Mesendoderm (in vitro differentiated cells): Measurements from ENCODE around the gene CCDC13.

Experiments
- DNase-seq: peaks from one replicate; pipeline ENCODE4 v3.0.0; 2013
- H2AK5ac ChIP-seq: 2 replicates; pipeline ENCODE4 v1.6.1; 2013; ENCODE audit warnings: low read length, inconsistent platforms
- H2BK120ac ChIP-seq: 2 replicates; pipeline ENCODE4 v1.6.1; 2013; ENCODE audit warnings: low read depth, mild to moderate bottlenecking, low read length, moderate library complexity, mixed read lengths
- H2BK15ac ChIP-seq: replicated peaks from 2 replicates; pipeline ENCODE4 v1.6.1; 2013; ENCODE audit warnings: low read depth, mild to moderate bottlenecking, moderate library complexity
- H2BK5ac ChIP-seq: 2 replicates; pipeline ENCODE4 v1.6.1; 2013; ENCODE audit warnings: low read length, inconsistent platforms
- H3K18ac ChIP-seq: 2 replicates; pipeline ENCODE4 v1.6.1; 2013; ENCODE audit warnings: mild to moderate bottlenecking, low read length, mixed read lengths
- H3K23ac ChIP-seq: one replicate; pipeline ENCODE4 v1.6.1; 2013; ENCODE audit warnings: low read length
- H3K27ac ChIP-seq: 2 replicates; pipeline ENCODE4 v1.5.1; 2013; ENCODE audit warnings: low read depth, mild to moderate bottlenecking, inconsistent platforms, low read length, moderate library complexity
- H3K27me3 ChIP-seq: 2 replicates; pipeline ENCODE4 v1.6.1; 2013; ENCODE audit warnings: low read length, control low read depth, mild to moderate bottlenecking, inconsistent platforms; ENCODE audit not compliant: insufficient read depth, poor library complexity
- H3K36me3 ChIP-seq: 2 replicates; pipeline ENCODE4 v1.6.1; 2013; ENCODE audit warnings: low read length, inconsistent platforms; ENCODE audit not compliant: control insufficient read depth, insufficient read depth
- H3K4ac ChIP-seq: one replicate; pipeline ENCODE4 v1.6.1; 2013; ENCODE audit warnings: low read depth, mild to moderate bottlenecking, low read length, moderate library complexity
- H3K4me1 ChIP-seq: 2 replicates; pipeline ENCODE4 v1.6.1; 2013; ENCODE audit warnings: low read depth, low read length, inconsistent platforms; ENCODE audit not compliant: control insufficient read depth
- H3K4me2 ChIP-seq: 2 replicates; pipeline ENCODE4 v1.6.1; 2013; ENCODE audit warnings: low read length
- H3K4me3 ChIP-seq: 2 replicates; pipeline ENCODE4 v1.5.1; 2013; ENCODE audit warnings: mild to moderate bottlenecking, low read length
- H3K56ac ChIP-seq: one replicate; pipeline ENCODE4 v1.6.1; 2013; ENCODE audit warnings: low read length
- H3K79me1 ChIP-seq: 2 replicates; pipeline ENCODE4 v1.6.1; 2013; ENCODE audit warnings: low read length, inconsistent platforms
- H3K79me2 ChIP-seq: 2 replicates; pipeline ENCODE4 v1.6.1; 2013; ENCODE audit warnings: mild to moderate bottlenecking, low read length; ENCODE audit not compliant: control insufficient read depth, insufficient read depth
- H3K9ac ChIP-seq: 2 replicates; pipeline ENCODE4 v1.6.1; 2013; ENCODE audit warnings: low read length, inconsistent platforms
- H4K5ac ChIP-seq: one replicate; pipeline ENCODE4 v1.6.1; 2013; ENCODE audit warnings: low read length
- H4K8ac ChIP-seq: one replicate; pipeline ENCODE4 v1.6.1; 2013; ENCODE audit warnings: low read depth, mild to moderate bottlenecking, control low read depth, low read length, moderate library complexity
- WGBS: extraction: QIAGEN DNeasy Blood & Tissue Kit; methylation state at CpG from one replicate; pipeline ENCODE4 v1.1.7; 2013; ENCODE audit warnings: low lambda C conversion rate, missing lambda C conversion rate; ENCODE audit not compliant: insufficient coverage; ENCODE audit errors: extremely low coverage; 5-methylcytosine and 5-hydroxymethylcytosine counted together

CCDC13 gene

GRCh38 chr3:42742259-42742658 lies 30.8 kb downstream of the CCDC13 start:
- Histone ChIP-seq H3K36me3 (no peaks in the 10 kb centered on the region), H2AK5ac (no peak overlapping the region), H3K4ac (no peak overlapping the region), H2BK120ac (no peak overlapping the region), H3K27me3 (no peaks in the 10 kb centered on the region), H3K4me1 (no peaks in the 10 kb centered on the region), H3K9ac (no peak overlapping the region), H4K8ac (no peak overlapping the region), H3K27ac (no peak overlapping the region), H3K4me3 (no peak overlapping the region), H3K23ac (no peak overlapping the region), H2BK15ac (no peak overlapping the region), H3K79me1 (no peaks in the 10 kb centered on the region), H3K4me2 (no peak overlapping the region), H3K18ac (no peak overlapping the region), H3K79me2 (no peaks in the 10 kb centered on the region), H2BK5ac (no peak overlapping the region), H4K5ac (no peak overlapping the region), H3K56ac (no peak overlapping the region)
- no peak for DNase-seq
- no CpG with 5 or more reads among the region's 4 CpGs for WGBS

GRCh38 chr3:42741796-42742195 lies 31.3 kb downstream of the CCDC13 start:
- Histone ChIP-seq H3K27ac (no peak overlapping the region), H3K79me2 (no peaks in the 10 kb centered on the region), H3K56ac (no peak overlapping the region), H4K5ac (no peak overlapping the region), H3K4me1 (no peaks in the 10 kb centered on the region), H2AK5ac (no peak overlapping the region), H2BK5ac (no peak overlapping the region), H4K8ac (no peak overlapping the region), H3K27me3 (no peaks in the 10 kb centered on the region), H3K18ac (no peak overlapping the region), H3K4me2 (no peak overlapping the region), H2BK15ac (no peak overlapping the region), H3K79me1 (no peaks in the 10 kb centered on the region), H3K4me3 (no peak overlapping the region), H2BK120ac (no peak overlapping the region), H3K4ac (no peak overlapping the region), H3K9ac (no peak overlapping the region), H3K23ac (no peak overlapping the region), H3K36me3 (no peaks in the 10 kb centered on the region)
- no CpG with 5 or more reads among the region's 3 CpGs for WGBS
- DNase-seq, result no peak

- H3K18ac ChIP-seq, result no peak overlapping the region
- peaks cover 4% of the 10 kb centered on the region for H3K4me1 ChIP-seq
- H3K4me2 ChIP-seq, result no peak overlapping the region
- no peak overlapping the region for H3K9ac ChIP-seq
- no peak overlapping the region for H4K5ac ChIP-seq
- H2BK15ac ChIP-seq, result no peak overlapping the region
- H3K27ac ChIP-seq, result no peak overlapping the region
- H3K36me3 ChIP-seq, result no peaks in the 10 kb centered on the region
- DNase-seq, result no peak
- no peak overlapping the region for H2BK120ac ChIP-seq
- H2BK5ac ChIP-seq, result no peak overlapping the region
- H3K4me3 ChIP-seq, result no peak overlapping the region
- no peaks in the 10 kb centered on the region for H3K79me2 ChIP-seq
- no peak overlapping the region for H2AK5ac ChIP-seq
- H3K4ac ChIP-seq, result no peak overlapping the region
- WGBS, result no CpG with 5 or more reads among the region's 12 CpGs
- H3K79me1 ChIP-seq, result no peaks in the 10 kb centered on the region
- no peak overlapping the region for H3K23ac ChIP-seq
- H4K8ac ChIP-seq, result no peak overlapping the region
- no peaks in the 10 kb centered on the region for H3K27me3 ChIP-seq
- H3K56ac ChIP-seq, result no peak overlapping the region
These were observed 33.5 kb downstream of the CCDC13 start for GRCh38 chr3:42739401-42740158.

GRCh38 chr3:42736531-42736930 lies 36.5 kb downstream of the CCDC13 start:
- Histone ChIP-seq H3K4ac (no peak overlapping the region), H3K9ac (no peak overlapping the region), H3K18ac (no peak overlapping the region), H3K4me1 (peaks cover 6% of the 10 kb centered on the region), H4K8ac (no peak overlapping the region), H3K36me3 (no peaks in the 10 kb centered on the region), H2BK120ac (no peak overlapping the region), H2BK5ac (no peak overlapping the region), H3K79me1 (no peaks in the 10 kb centered on the region), H3K4me3 (no peak overlapping the region), H4K5ac (no peak overlapping the region), H3K27ac (no peak overlapping the region), H3K56ac (no peak overlapping the region), H2BK15ac (no peak overlapping the region), H3K4me2 (no peak overlapping the region), H2AK5ac (no peak overlapping the region), H3K23ac (no peak overlapping the region), H3K79me2 (no peaks in the 10 kb centered on the region), H3K27me3 (no peaks in the 10 kb centered on the region)
- no CpG with 5 or more reads among the region's 6 CpGs for WGBS
- DNase-seq, result no peak

- H2BK120ac ChIP-seq, result no peak overlapping the region
- no peaks in the 10 kb centered on the region for H3K27me3 ChIP-seq
- no peak overlapping the region for H2AK5ac ChIP-seq
- H3K4ac ChIP-seq, result no peak overlapping the region
- peak overlapping the region; percentile 43 for H3K56ac ChIP-seq
- H3K23ac ChIP-seq, result no peak overlapping the region
- H2BK5ac ChIP-seq, result no peak overlapping the region
- no peak overlapping the region for H3K4me3 ChIP-seq
- H3K79me1 ChIP-seq, result no peaks in the 10 kb centered on the region
- no peak overlapping the region for H4K5ac ChIP-seq
- WGBS, result no CpG with 5 or more reads among the region's 1 CpG
- H2BK15ac ChIP-seq, result no peak overlapping the region
- H3K27ac ChIP-seq, result no peak overlapping the region
- no peak overlapping the region for H3K18ac ChIP-seq
- peaks cover 6% of the 10 kb centered on the region for H3K4me1 ChIP-seq
- no peaks in the 10 kb centered on the region for H3K79me2 ChIP-seq
- peak; percentile 69 for DNase-seq
- no peak overlapping the region for H3K4me2 ChIP-seq
- no peaks in the 10 kb centered on the region for H3K36me3 ChIP-seq
- H4K8ac ChIP-seq, result no peak overlapping the region
- H3K9ac ChIP-seq, result no peak overlapping the region
These were observed 37.0 kb downstream of the CCDC13 start for GRCh38 chr3:42736081-42736480.

- no peak overlapping the region for H3K23ac ChIP-seq
- no CpG with 5 or more reads among the region's 12 CpGs for WGBS
- no peak overlapping the region for H3K18ac ChIP-seq
- H3K4me1 ChIP-seq, result peaks cover 6% of the 10 kb centered on the region
- no peak overlapping the region for H2BK5ac ChIP-seq
- no peaks in the 10 kb centered on the region for H3K36me3 ChIP-seq
- peak overlapping the region; percentile 43 for H3K56ac ChIP-seq
- no peaks in the 10 kb centered on the region for H3K79me1 ChIP-seq
- H4K8ac ChIP-seq, result no peak overlapping the region
- no peak for DNase-seq
- no peaks in the 10 kb centered on the region for H3K27me3 ChIP-seq
- H3K9ac ChIP-seq, result no peak overlapping the region
- H3K4ac ChIP-seq, result no peak overlapping the region
- H3K27ac ChIP-seq, result no peak overlapping the region
- no peak overlapping the region for H4K5ac ChIP-seq
- H3K79me2 ChIP-seq, result no peaks in the 10 kb centered on the region
- H3K4me2 ChIP-seq, result no peak overlapping the region
- no peak overlapping the region for H3K4me3 ChIP-seq
- no peak overlapping the region for H2AK5ac ChIP-seq
- no peak overlapping the region for H2BK15ac ChIP-seq
- no peak overlapping the region for H2BK120ac ChIP-seq
These were observed 37.4 kb downstream of the CCDC13 start for GRCh38 chr3:42735615-42736014.
